ENCODE results near the gene PSMD1.
"Not testable (repeated sequence)": the region's sequence is repeated elsewhere in the genome, so short reads cannot be mapped to it uniquely, and the experiment has no call there.

PSMD1 gene

DNA sequence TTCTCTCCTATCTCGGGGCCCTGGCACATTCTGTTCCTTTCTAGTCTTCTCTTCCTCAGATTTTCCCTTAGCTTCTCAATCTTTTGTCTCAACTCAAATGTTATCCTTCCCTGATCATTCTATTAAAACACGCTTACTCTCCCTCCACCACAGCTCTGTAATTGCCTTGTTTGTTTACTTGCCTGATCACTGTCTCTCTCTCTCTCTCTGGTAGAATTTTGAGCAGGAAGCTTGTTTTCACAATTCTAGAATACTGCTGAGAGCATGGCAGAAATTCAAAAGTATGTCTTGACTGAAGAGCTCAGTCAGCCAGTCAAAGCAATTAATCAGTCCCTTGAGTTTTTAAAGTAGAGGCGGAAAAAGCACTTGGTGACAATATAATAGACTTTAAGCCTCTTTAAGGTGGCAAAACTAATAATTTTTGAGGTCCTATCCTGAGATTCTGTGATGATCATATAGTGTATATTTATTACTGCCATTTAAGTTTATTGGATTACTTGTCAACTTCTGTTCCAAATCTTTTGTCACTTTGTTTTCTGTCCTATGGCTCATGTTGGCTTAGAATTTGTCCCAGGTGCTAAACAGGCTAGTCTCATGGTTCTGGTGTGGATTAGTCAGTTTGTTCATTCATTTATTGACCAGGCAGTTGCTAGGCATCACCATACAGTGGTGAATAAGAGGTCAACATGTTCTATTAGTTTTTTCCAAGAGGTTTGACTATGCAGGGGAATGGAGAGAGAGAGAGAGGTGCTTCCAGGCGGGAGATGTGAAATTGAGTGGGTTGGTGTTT lies 2.3 kb downstream of the PSMD1 start:
- no peak for DNase-seq

DNA sequence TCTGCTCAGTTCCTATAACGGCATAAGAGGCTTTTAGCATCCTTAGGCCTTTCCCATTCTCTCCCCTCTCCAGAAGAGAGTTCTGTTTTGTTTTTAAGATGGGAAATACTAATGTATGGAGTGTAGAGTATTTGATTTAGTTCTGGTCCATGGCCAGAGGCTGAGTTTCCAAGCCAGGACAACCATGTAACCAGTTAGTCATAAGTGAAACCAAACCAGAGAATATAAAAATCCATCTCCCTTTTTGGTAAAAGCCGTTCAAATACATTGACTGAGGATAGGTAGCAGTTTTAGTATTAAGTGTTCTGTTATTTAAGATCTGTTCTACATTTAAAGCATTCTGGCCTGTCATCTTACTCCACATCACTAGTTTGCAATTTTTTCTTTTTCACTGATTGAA lies 3.1 kb downstream of the PSMD1 start:
- DNase-seq, result no peak

DNA sequence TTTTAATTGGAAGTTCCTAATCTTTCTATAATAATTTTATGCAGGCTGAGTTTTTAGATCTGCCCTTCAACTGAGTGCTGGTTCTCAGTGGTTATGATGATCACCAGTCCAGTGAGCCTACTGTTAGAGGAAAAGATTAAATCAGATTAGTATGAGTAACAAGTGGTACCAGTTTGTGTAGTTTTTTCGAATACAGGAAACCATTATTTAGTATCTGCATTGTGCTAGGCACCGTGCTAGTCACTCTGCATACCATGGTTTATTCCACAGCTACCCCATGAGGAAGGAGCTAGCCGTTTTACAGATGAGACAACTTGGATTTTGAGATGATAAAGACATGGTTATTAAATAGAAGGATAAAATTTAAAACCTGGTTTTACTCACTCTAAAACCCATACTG lies 6.1 kb downstream of the PSMD1 start:
- DNase-seq, result no peak

DNA sequence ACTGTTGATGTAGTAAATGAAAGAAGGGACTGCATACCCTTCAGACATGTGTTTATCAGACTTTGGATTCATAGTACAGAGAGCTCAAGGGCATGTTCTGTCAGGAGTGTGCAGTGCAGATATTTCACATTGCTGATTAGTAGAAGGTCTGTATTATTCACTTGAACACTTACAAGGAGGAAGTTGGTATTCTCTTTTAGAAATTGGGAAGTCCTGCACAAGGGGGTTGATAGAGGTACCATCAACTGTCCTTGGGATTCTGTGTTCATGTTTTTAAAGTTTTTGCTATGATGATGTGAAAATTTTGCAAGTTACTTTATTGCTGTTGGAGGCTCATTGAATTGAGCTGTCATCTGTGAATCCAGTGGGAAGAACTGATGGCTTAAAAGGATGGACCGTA lies 6.7 kb downstream of the PSMD1 start:
- no peak for DNase-seq

DNA sequence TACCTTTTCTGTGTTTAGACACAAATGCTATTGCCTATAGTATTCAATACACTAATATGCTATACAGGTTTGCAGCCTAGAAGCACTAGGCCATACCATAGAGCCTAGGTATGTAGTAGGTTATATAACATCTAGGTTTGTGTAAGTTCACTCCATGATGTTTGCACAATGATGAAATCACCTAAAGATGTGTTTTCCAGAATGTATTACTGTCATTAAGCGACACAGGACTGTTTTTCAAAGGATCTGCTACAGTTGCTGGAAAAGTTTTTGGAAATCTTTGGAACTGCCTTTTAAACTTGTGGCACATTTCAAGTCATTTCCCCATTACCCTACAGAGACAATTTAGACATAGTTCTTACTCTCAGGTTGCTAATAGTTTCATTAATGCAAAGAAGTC lies 9.3 kb downstream of the PSMD1 start:
- DNase-seq, result no peak

DNA sequence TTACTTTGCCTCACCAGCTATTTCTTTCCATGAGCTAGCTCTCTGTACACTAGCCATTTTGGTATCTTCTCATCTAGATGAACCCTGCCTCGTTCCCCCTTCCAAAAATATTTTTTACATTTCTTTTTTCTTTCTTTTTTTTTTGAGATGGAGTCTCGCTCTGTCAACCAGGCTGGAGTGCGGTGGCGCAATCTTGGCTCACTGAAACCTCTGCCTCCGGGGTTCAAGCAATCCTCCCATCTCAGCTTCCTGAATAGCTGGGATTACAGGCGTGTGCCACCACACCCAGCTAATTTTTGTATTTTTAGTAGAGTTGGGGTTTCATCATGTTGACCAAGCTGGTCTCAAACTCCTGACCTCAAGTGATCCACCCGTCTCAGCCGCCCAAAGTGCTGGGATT lies 10.9 kb downstream of the PSMD1 start:
- not testable (repeated sequence) for DNase-seq

DNA sequence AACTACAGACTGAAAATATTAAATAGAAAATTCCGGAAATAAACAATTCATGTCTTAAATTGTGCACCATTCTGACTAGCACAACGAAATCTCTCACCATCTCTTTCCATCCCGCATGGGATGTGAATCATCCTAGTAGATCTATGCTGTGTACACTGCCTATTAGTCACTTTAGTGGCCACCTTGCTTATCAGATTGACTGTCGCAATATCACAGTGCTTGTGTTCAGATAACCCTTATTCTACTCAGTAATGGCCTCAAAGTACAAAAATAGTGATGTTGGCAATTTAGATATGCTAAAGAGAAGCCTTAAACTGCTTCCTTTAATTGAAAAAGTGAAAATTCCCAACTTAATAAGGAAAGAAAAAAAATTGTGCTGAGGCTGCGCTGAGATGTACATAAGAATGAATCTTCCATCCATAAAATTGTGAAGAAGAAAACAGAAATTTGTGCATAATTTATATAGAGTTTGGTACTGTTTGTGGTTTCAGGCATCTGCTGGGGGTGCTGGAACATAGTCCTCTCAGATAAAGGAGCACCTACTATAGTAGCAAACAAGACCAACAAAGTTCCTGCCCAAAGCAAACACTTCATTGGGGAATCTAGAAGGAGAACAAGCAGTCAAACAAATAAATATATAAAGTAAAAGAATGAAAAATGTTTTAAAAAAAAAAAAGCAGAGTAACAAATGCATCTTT lies 12.0 kb downstream of the PSMD1 start:
- DNase-seq, result no peak

DNA sequence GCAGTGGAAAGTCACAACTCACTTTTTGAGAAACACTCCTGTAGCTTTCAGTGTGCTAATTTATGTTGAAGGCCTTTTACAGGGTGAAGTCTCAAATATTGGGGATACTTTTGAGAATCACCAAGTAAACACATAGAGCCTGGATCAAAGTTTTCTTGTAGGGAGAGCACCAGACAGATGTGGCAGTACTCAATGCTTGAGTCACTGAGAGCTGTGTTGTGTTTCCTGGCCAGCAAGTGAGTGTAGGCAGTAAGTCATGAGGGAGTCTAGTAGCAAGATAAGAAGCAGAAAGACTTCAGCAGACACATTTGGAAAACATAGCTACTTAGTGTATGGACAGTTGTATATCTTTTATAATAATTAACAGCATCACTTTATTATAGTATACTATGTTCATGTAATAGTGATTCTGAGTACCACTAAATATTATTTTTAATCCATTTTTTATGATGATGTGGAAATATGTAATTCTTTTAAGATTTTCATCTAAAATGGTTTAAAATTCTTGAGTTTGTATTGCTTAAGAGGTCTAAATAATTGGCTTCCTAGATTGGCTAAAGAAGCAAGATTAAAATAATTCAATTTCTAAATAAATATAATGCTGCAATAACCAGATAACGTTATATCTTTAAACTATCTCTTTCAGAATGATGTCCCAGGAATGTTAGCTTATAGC lies 12.8 kb downstream of the PSMD1 start:
- DNase-seq, result no peak

DNA sequence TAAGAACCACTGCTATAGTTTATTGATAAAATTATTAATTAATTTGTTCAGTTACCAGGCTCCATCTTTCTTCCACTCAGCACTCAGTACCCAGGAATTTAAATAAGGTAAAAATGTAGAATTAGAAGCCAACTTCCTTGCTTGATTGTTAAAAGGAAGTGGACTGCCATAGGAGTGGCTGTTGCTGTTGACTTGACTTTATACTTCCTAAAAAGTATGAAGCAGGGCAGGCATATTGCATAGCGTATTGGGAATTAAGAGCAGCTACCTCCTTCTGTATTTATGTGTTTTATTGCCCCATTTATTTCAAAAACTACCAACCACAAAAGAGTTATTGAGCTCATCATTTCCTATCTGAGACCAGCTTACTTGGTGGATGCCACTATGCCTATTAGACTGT lies 27.9 kb downstream of the PSMD1 start:
- no peak for DNase-seq

DNA sequence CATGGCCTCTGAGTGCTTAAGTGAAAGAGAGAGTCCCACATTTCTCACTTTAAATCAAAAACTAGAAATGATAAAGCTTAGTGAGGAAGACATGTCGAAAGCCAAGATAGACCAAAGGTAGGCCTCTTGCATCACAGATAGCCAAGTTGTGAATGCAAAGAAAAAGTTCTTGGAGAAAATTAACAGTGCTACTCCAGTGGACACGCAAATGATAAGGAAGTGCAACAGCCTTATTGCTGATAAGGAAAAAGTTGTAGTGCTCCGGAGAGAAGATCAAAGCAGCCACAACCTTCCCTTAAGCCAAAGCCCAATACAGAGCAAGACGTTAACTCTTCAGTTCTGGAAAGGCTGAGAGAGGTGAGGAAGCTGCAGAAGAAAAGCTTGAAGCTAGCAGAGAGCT lies 32.1 kb downstream of the PSMD1 start:
- no peak for DNase-seq

DNA sequence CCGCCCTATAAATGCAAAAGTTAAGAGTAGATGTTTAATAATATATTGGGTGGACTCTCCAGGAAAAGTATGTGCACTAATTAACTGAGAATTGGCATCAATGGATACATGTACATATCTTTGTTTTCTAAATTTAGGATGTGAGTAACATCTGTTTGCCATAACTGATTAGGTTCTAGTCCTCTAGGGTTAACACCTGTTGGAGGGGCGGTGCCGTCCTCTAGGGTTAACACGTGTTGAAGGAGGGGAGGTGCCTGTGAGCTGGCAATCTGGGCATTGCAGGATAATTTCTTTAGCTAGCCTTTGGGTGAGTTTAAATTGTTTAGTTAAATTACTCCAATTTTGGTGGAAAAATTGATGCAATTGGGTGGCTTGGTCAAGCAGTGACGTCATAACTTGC lies 37.3 kb downstream of the PSMD1 start:
- DNase-seq, result no peak

DNA sequence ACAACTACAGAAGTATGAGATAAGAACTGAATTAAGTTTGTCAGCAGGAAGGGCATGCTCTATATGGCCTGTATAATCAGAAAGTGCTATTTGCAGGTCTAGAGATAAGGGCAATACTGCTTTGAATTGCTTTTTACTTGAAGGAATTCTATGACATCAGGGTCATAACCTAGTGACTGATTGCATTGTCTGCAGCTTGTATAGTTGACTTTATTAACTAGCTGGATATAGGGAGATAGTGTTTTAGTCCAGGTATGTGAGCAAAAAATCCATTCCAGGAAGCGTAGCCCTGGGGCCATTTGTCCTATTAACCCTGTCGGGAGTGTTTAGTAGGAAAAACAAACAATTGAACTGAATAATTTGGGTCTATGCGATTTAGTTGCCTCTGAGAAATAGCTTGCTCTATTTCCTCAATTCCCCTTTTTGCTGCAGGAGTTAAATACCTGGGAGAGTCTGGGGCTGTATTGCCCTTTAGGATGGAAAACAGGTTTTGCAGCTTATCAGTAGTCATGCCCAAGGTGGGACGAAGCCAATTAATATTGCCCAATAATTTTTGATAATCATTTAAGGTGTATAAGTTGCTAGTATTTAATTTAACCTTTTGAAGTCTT lies 38.2 kb downstream of the PSMD1 start:
- DNase-seq, result no peak

DNA sequence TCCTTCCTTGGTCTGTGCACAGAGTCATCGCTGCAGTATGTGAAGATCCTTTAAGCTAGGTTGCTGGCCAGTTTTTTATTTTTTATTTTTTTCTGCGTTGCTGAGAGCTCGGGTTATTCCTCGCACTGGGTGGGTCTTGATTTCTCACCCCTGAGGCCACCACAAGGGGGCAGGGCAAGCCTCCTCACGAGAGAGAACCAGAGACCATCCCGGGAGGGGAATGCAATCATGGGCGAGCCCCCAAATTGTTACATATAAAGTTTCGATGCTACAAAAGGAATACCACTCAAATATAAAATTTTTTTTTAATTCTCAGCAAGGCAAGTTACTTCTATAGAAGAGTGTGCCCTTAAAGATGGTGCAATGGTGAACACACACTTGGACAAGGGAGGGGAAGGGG lies 43.3 kb downstream of the PSMD1 start:
- DNase-seq, result no peak

DNA sequence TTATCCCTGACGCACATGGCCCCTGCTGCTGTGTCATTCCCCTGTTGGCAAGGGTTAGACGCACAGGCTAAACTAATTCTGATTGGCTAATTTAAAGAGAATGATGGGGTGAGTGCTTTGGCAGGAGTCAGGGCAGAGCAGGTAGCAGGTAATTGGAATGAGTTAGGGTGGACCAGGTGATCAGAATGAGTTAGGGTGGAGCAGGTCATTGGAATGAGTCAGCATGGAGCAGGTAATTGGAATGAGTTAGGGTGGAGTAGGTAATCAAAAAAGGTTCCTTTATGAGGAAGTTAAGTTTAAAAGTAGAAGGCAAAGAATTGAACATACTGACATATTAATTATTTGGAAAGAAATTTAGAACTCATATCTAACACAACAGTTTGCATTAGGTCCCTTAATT lies 43.7 kb downstream of the PSMD1 start:
- DNase-seq, result not testable (repeated sequence)

DNA sequence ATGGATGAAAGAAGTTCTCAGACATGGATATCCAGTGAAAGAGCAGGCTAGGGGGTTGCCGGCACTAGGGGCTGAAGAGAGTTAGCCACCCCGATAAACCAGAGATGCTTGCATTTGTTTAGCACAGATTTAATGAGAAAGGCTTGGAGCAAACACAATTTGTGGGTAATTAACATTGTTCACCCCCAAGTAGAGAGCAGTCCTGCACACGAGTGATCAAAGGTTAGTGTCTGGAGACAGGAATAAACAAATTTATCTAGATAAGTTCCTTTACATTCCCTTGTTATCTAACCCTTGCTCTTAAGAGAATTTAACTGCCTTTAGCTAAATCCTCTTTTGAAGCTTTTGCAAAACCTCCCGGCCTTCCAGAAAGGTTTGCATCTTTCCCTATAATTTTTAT lies 44.3 kb downstream of the PSMD1 start:
- no peak for DNase-seq

DNA sequence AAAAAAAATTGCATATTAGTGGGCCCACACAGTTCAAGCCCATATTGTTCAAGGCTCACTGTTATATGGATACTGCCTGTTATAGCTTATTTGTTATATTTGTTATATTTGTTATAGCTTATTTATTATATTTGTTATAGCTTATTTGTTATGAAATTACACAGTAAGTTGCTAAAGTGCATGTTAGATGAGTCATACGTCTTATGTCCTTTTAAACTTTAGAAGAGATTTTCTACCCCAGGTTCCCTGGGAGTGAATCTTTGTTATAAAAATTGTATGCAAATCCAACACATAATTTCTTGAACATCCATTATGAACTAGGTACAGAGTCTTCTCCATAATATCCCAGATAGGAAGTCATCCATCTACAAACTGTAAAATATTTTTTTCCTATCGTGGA lies 46.1 kb downstream of the PSMD1 start:
- DNase-seq, result no peak

DNA sequence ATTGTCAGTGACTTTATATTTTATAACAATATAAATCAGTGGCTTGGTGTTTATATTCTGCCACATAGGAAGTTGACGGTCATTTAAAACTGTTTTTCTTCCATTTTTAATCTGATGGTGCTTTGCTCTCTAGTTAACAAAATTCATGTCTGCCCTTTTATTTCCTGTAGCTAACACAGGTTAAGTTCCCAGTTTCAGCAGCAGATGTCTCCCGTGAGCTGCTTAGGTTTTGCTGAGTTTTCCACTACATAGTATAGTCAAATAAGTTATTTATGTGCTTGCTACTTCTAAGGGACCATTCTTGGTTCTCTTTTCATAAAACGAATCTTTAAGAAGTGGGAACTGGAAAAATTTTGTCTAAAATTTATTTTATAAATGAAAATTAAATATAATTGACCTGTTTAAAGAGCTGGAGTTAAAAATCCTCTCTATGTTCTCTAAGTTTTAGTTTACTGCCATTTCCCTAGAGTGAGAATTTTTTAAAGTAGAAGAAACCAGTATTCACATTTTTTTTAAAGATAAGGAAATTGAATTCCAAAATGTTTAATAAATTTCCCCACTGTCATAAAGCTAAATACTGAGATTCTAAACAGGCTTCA lies 47.5 kb downstream of the PSMD1 start:
- DNase-seq, result no peak

DNA sequence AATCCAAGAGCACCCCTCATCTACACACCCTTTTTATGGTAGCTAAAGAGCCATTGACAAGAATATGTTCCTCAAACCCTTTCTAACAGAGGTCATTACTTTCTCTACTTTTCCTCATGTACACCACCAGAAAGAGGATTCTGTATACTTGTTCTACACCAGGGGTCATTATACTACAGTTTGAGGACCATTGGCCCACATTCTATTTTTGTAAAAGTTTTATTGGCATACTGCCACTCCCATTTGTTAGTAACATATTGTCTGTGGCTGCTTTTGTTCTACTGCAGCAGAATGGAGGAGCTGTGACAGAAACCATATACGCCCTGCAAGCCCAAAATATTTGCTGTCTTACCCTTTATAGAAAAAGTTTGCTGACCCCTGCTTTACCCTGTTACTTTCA lies 53.9 kb downstream of the PSMD1 start:
- DNase-seq, result no peak

DNA sequence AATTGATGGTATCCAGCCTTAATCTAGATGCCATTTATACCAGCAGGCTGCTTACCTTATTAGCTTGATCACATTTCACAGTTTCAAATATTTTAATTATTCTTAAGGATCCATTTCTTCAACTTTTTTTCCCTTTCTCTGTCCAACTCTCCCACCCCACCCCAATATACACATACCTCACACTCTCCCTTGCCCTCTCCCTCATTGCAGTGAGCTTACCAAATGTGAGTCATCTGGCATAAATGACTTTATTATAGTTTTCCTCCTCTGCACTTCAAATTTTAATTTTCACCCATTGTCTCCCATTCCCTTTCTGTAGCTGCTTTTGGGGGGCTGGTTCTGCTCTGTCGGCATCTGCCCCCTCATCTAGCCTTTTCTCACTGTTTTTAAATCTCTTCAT lies 55.3 kb downstream of the PSMD1 start:
- no peak for DNase-seq

DNA sequence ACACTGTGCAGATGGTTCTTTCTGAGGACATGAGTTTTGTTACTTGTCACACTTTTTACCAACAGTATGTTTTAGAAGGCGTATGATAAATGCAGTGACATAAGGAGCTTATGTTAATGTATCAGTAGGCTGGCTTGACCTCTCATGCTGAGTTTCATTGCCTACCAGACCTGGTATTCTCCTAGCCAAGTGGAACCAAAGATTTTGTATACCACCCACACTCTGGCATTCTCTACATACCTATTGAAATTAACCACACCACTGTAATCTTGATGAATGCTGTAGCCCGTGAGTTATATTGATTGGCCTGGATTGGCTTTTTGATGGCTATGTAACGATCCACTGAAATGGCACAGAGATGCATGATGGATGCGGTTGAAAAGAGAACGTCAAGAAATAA lies 56.8 kb downstream of the PSMD1 start:
- no peak for DNase-seq

DNA sequence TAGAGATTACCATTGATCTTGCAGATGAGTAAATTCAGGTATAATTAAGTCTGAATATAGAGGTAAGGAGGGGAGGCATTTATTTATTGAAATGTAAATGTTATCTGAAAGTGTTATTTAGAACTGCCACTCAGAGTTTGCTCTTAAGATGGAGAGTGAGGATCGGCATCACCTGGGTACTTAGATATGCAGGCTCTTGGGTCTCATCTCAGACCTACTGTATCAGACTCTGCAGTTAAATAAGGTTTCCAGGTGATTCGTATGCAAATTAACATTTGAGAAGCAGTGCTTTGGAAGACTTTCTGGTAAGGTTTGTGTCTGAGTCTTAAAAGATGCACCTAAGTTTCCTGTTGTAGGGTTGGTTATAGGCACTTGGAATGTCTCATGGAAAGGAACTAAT lies 59.0 kb downstream of the PSMD1 start:
- no peak for DNase-seq

DNA sequence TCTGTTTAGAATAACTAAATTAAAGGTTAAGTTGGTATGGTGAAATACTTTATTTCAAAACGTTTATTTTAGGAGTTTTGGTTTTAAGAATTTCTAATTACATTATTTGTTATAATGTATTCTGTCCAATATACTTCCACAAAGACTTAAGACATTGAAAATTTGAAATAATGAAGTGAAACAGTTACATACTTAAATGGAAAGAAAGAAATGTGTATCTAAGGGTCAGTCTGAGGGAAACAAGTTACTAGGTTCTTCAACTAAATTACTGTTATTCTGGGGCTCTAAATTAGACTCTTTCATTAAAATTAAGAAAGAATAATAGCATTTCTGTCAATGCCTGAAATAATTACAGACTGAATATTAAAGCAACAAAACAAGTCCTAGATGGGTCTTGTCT lies 60.5 kb downstream of the PSMD1 start:
- DNase-seq, result no peak

DNA sequence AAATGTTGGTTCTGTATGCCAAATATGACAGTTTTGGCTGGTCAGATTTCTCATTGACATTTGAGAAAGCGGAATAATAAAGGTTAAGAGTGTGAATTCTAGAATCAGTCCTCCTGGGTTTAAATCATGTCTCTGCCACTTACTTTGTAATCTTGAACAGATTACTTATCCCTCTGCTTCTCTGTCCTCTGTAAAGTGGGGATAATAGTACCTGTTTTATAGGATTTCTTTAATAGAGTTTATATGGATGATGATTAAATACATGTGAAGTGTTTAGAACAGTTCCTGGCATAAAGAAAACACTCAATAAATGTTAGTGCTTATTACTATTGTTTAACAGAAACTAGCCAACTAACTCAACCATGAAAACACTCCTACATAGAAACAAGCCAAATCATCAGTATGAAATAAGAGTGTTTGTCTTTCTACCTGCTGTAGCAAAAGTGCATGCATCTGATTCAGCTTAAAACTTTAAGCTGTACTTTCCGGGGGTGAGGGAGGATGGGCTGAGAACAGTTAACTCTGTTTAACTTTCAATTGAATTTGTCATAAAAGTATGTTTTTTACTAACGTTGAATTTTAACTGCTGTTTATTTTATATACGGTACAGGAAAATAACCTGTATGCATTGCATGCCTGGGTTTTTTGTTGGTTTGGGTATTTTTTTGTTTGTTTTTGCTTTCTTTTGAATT lies 61.4 kb downstream of the PSMD1 start:
- no peak for DNase-seq
